H1 (cell line): Measurements from ENCODE around the gene RBMS1. TPM values are rescaled to one million over a fixed set of nuclear protein-coding genes. Genes with fewer than 3 reads are reported as not detected.

Experiments
- CTCF ChIA-PET: fragments of 300-600 bp; sonication (Branson Sonifier 250); formaldehyde crosslinking; loops from one replicate; lab custom pipeline; 2021; ENCODE audit not compliant: partially characterized antibody; lab: Charles Lee
- POLR2A ChIA-PET: fragments of 300-600 bp; sonication (Branson Sonifier 250); formaldehyde crosslinking; loops from one replicate; lab custom pipeline; 2021; ENCODE audit warnings: inconsistent platforms; ENCODE audit not compliant: partially characterized antibody; lab: Charles Lee
- DNase-seq, 2 experiments: peaks; one replicate each; pipeline versions ENCODE4 v3.0.0 to v3.0.0-alpha.2; 2010 to 2022; ENCODE audit warnings: low spot score in 2 of 2, low read depth in 1 of 2, mixed read lengths in 1 of 2
- FAIRE-seq: peaks from 2 replicates; lab custom pipeline; 2011; peaks lifted over from hg19 to GRCh38; lab: Jason Lieb, UNC
- H2AFZ ChIP-seq: 2 replicates; pipeline ENCODE4 v1.8.1; 2012; ENCODE audit warnings: low read length, inconsistent platforms
- H2AK5ac ChIP-seq: 2 replicates; pipeline ENCODE4 v1.6.1; 2013; ENCODE audit warnings: low read depth, low read length
- H2BK120ac ChIP-seq: replicated peaks from 2 replicates; pipeline ENCODE3; 2013; ENCODE audit warnings: low read depth, low read length, inconsistent platforms
- H2BK12ac ChIP-seq: 2 replicates; pipeline ENCODE4 v1.6.1; 2013; ENCODE audit warnings: low read depth, low read length
- H2BK15ac ChIP-seq: 2 replicates; pipeline ENCODE4 v1.6.1; 2013; ENCODE audit warnings: low read length
- H2BK20ac ChIP-seq: 2 replicates; pipeline ENCODE4 v1.6.1; 2013; ENCODE audit warnings: low read length
- H2BK5ac ChIP-seq: 2 replicates; pipeline ENCODE4 v1.6.1; 2013; ENCODE audit warnings: low read depth, low read length
- H3K14ac ChIP-seq: 2 replicates; pipeline ENCODE4 v1.6.1; 2013; ENCODE audit warnings: inconsistent platforms; ENCODE audit not compliant: insufficient read length
- H3K18ac ChIP-seq: 2 replicates; pipeline ENCODE4 v1.6.1; 2013; ENCODE audit warnings: low read length; ENCODE audit errors: extremely low read depth
- H3K23ac ChIP-seq: 2 replicates; pipeline ENCODE4 v1.6.1; 2013; ENCODE audit warnings: inconsistent platforms; ENCODE audit not compliant: insufficient read length
- H3K23me2 ChIP-seq: 2 replicates; pipeline ENCODE4 v1.6.1; 2013; ENCODE audit warnings: low read depth, low read length
- H3K27ac ChIP-seq: 2 replicates; pipeline ENCODE4 v1.6.1; 2011; ENCODE audit warnings: low read depth, low read length, inconsistent platforms
- H3K27me3 ChIP-seq, 4 experiments: replicated peaks in 1 of 4; 1 replicate in 1 of 4; 2 replicates in 3 of 4; pipeline versions ENCODE4 v1.6.1 to v1.8.1; 2011 to 2013; ENCODE audit warnings: low read length in 3 of 4, mild to moderate bottlenecking in 3 of 4, inconsistent platforms in 2 of 4, mixed read lengths in 2 of 4, moderate library complexity in 1 of 4; ENCODE audit not compliant: control insufficient read depth in 3 of 4, insufficient read depth in 3 of 4; ENCODE audit errors: extremely low read depth in 1 of 4
- H3K36me3 ChIP-seq, 4 experiments: 2 replicates each; pipeline versions ENCODE4 v1.6.1 to v1.8.1; 2011 to 2013; ENCODE audit warnings: mild to moderate bottlenecking in 4 of 4, low read length in 3 of 4, moderate library complexity in 2 of 4, control low read depth in 1 of 4, inconsistent platforms in 1 of 4; ENCODE audit not compliant: insufficient read depth in 4 of 4, control insufficient read depth in 2 of 4
- H3K4ac ChIP-seq: replicated peaks from 2 replicates; pipeline ENCODE3; 2013; ENCODE audit warnings: low read length, low read depth, mixed read lengths, inconsistent platforms; ENCODE audit not compliant: insufficient read length
- H3K4me1 ChIP-seq, 4 experiments: replicated peaks in 1 of 4; 1 replicate in 1 of 4; 2 replicates in 3 of 4; pipeline versions ENCODE4 v1.6.1 to v1.8.1; 2011 to 2013; ENCODE audit warnings: low read length in 3 of 4, inconsistent platforms in 2 of 4, mixed read lengths in 1 of 4; ENCODE audit not compliant: insufficient read depth in 4 of 4, control insufficient read depth in 3 of 4
- H3K4me2 ChIP-seq, 2 experiments: 2 replicates each; pipeline versions ENCODE4 v1.6.1 to v1.8.1; 2011 to 2013; ENCODE audit warnings: low read depth in 2 of 2, low read length in 2 of 2, control low read depth in 1 of 2, inconsistent platforms in 1 of 2, mild to moderate bottlenecking in 1 of 2; ENCODE audit not compliant: insufficient read depth in 1 of 2
- H3K4me3 ChIP-seq, 4 experiments: fragments of 200-600, 300-600 bp in 1 of 4; sonication (generic), shearing (Covaris generic), sonication (Bioruptor Twin) in 1 of 4; 2 replicates each; pipeline versions ENCODE4 v1.5.1 to v1.8.1; 2011 to 2016; ENCODE audit warnings: low read length in 4 of 4, low read depth in 3 of 4, control low read depth in 2 of 4, inconsistent platforms in 2 of 4, mild to moderate bottlenecking in 2 of 4, mixed read lengths in 1 of 4, moderate library complexity in 1 of 4; ENCODE audit not compliant: insufficient read depth in 2 of 4; ENCODE audit errors: extremely low read depth in 1 of 4
- H3K56ac ChIP-seq: replicated peaks from 2 replicates; pipeline ENCODE3; 2013; ENCODE audit warnings: low read depth, mild to moderate bottlenecking, mixed read lengths, low read length, inconsistent platforms; ENCODE audit not compliant: insufficient read length
- H3K79me1 ChIP-seq: 2 replicates; pipeline ENCODE4 v1.6.1; 2013; ENCODE audit warnings: low read depth, low read length, control low read depth
- H3K79me2 ChIP-seq, 2 experiments: 2 replicates each; pipeline versions ENCODE4 v1.6.1 to v1.8.1; 2012 to 2013; ENCODE audit warnings: low read length in 2 of 2, mild to moderate bottlenecking in 2 of 2, inconsistent platforms in 1 of 2; ENCODE audit not compliant: insufficient read depth in 2 of 2, control insufficient read depth in 1 of 2
- H3K9ac ChIP-seq, 4 experiments: replicated peaks in 1 of 4; 1 replicate in 1 of 4; 2 replicates in 3 of 4; pipeline versions ENCODE4 v1.6.1 to v1.8.1; 2011 to 2013; ENCODE audit warnings: low read depth in 3 of 4, low read length in 3 of 4, control low read depth in 2 of 4, mild to moderate bottlenecking in 2 of 4, moderate library complexity in 2 of 4, inconsistent platforms in 1 of 4; ENCODE audit errors: extremely low read depth in 1 of 4
- H3K9me3 ChIP-seq, 2 experiments: 2 replicates each; pipeline versions ENCODE4 v1.6.1 to v1.8.1; 2012 to 2013; ENCODE audit warnings: mild to moderate bottlenecking in 2 of 2, moderate library complexity in 2 of 2, control low read depth in 1 of 2, inconsistent platforms in 1 of 2, low read depth in 1 of 2, low read length in 1 of 2, mixed read lengths in 1 of 2; ENCODE audit not compliant: insufficient read depth in 2 of 2
- H4K20me1 ChIP-seq, 2 experiments: replicated peaks in 1 of 2; 2 replicates each; pipeline versions ENCODE3 to v1.8.1; 2011 to 2013; ENCODE audit warnings: inconsistent platforms in 2 of 2, low read length in 2 of 2, mild to moderate bottlenecking in 1 of 2; ENCODE audit not compliant: insufficient read depth in 2 of 2, control insufficient read depth in 1 of 2
- H4K5ac ChIP-seq: 2 replicates; pipeline ENCODE4 v1.6.1; 2013; ENCODE audit warnings: low read length, low read depth, mixed read lengths, inconsistent platforms; ENCODE audit not compliant: insufficient read length
- H4K8ac ChIP-seq: 2 replicates; pipeline ENCODE4 v1.8.0; 2013; ENCODE audit warnings: mild to moderate bottlenecking, moderate library complexity, low read length, inconsistent platforms; ENCODE audit not compliant: insufficient read depth; ENCODE audit errors: extremely low read depth
- H4K91ac ChIP-seq: replicated peaks from 2 replicates; pipeline ENCODE3; 2013; ENCODE audit warnings: low read length, mixed read lengths, inconsistent platforms; ENCODE audit not compliant: insufficient read length
- ATF3 ChIP-seq: IDR thresholded peaks from 2 replicates; pipeline ENCODE4 v1.6.1; 2011; ENCODE audit warnings: low read depth, mild to moderate bottlenecking, low read length; ENCODE audit not compliant: insufficient read depth
- CHD2 ChIP-seq: IDR thresholded peaks from 2 replicates; pipeline ENCODE4 v1.6.1; 2012; ENCODE audit warnings: low read length, improper control_type of control experiment
- EGR1 ChIP-seq: IDR thresholded peaks from 2 replicates; pipeline ENCODE4 v1.6.1; 2011; ENCODE audit warnings: low read depth, low read length, borderline replicate concordance
- GABPA ChIP-seq: IDR thresholded peaks from 2 replicates; pipeline ENCODE4 v1.6.1; 2011; ENCODE audit warnings: mild to moderate bottlenecking, low read length, moderate library complexity, borderline replicate concordance; ENCODE audit not compliant: insufficient read depth
- HDAC6 ChIP-seq: IDR thresholded peaks from one replicate; pipeline ENCODE4 v1.7.1; 2012; ENCODE audit warnings: low read depth, mild to moderate bottlenecking, inconsistent platforms, low read length, moderate library complexity
- POU5F1 ChIP-seq: IDR thresholded peaks from 2 replicates; pipeline ENCODE4 v1.6.1; 2011; ENCODE audit warnings: low read depth, mild to moderate bottlenecking, low read length, moderate library complexity
- RNF2 ChIP-seq: fragments of 200-900, 300-1000 bp; sonication (generic); IDR thresholded peaks from 2 replicates; pipeline ENCODE4 v1.7.1; 2016; ENCODE audit warnings: borderline replicate concordance, low read depth, mild to moderate bottlenecking, antibody characterized with exemption, low read length; ENCODE audit not compliant: poor library complexity, severe bottlenecking; ENCODE audit errors: missing control alignments
- SIX5 ChIP-seq: IDR thresholded peaks from 2 replicates; pipeline ENCODE4 v1.6.1; 2011; ENCODE audit warnings: mild to moderate bottlenecking, low read depth, low read length
- SP4 ChIP-seq: IDR thresholded peaks from 2 replicates; pipeline ENCODE4 v1.6.1; 2012; ENCODE audit warnings: low read length, inconsistent platforms
- TEAD4 ChIP-seq: IDR thresholded peaks from 2 replicates; pipeline ENCODE4 v1.6.1; 2012; ENCODE audit warnings: low read depth, low read length, inconsistent platforms, mixed read lengths
- WGBS, 2 experiments: shearing (Covaris generic) in 1 of 2; methylation state at CpG; one replicate each; pipeline versions ENCODE4 v1.1.6 to v1.1.7; 2013 to 2015; ENCODE audit warnings: low lambda C conversion rate in 2 of 2, mixed read lengths in 2 of 2, inconsistent platforms in 1 of 2, low coverage in 1 of 2, missing lambda C conversion rate in 1 of 2; ENCODE audit not compliant: insufficient replicate concordance in 2 of 2, insufficient coverage in 1 of 2, insufficient read length in 1 of 2; ENCODE audit errors: extremely low coverage in 1 of 2, missing lambda C conversion rate in 1 of 2; 5-methylcytosine and 5-hydroxymethylcytosine counted together
- polyA plus RNA-seq, 7 experiments: library from polyadenylated mRNA; depleted of rRNA in 3 of 7; stranded (reverse) in 5 of 7; unstranded in 2 of 7; fragments of >200 nt in 5 of 7; fragments of 200-250 nt in 2 of 7; gene quantifications; 1 replicate in 5 of 7; 2 replicates in 1 of 7; 4 replicates in 1 of 7; pipeline versions ENCODE4 v1.2.1 to v1.2.3, GENCODE V29; 2011 to 2013; ENCODE audit warnings: missing spikeins in 2 of 7, mixed read lengths in 2 of 7
- total RNA-seq: library from RNA; stranded (reverse); fragmentation: NEBNext Ultra II Directional; extraction: Animal tissue kit (Norgen Biotek cat#: 25700); gene quantifications from 2 replicates; pipeline ENCODE4 v1.2.1, GENCODE V29; 2021

Gene RBMS1
- total and polyA plus RNA-seq, 2 of the 8 experiments (the other 6 are each of a cell fraction or from before 2014, with no cell fraction given) = 53.7 to 60.0 TPM

GRCh38 chr2:160353813-160354212 is 139.8 kb downstream of the RBMS1 start:
- 79% methylated on average over 5 of the region's 5 CpGs; no CpG with 5 or more reads in 1 of the 2 experiments for WGBS, 2 experiments
- H4K20me1 ChIP-seq = no peaks in the 10 kb centered on the region
- FAIRE-seq = no peak

More at GRCh38 chr2:160353813-160354212, 139.8 kb downstream of the RBMS1 start:
- H3K27ac ChIP-seq = no peak overlapping the region
- no peaks in the 10 kb centered on the region for H3K9me3 ChIP-seq
- H2BK5ac ChIP-seq = no peak overlapping the region
- H4K8ac ChIP-seq = no peak overlapping the region
- no peak overlapping the region for H4K91ac ChIP-seq
- no peak overlapping the region for H3K4ac ChIP-seq
- CTCF ChIA-PET = interaction anchor here (0.7 to 2.4 kb wide), 12 partner anchors 9 to 565 kb away, joined by 3 to 15 read pairs (median 6); no protein-coding TSS in a partner anchor
- H2BK20ac ChIP-seq = no peak overlapping the region
- H2AFZ ChIP-seq = no peak overlapping the region
- peaks cover 0 to 4% (median 0%) of the 10 kb centered on the region in 4 experiments; a peak in 1 of 8 replicates for H3K36me3 ChIP-seq
- POLR2A ChIA-PET = interaction anchor here (1.1 to 1.3 kb wide), 2 partner anchors 9 to 41 kb away, joined by 3 to 5 read pairs; no protein-coding TSS in a partner anchor
- H2BK12ac ChIP-seq = no peak overlapping the region
- no peak overlapping the region for H3K56ac ChIP-seq
- H3K79me1 ChIP-seq = peaks cover 2% of the 10 kb centered on the region; the same call in 1 of the 2 replicates
- H2BK15ac ChIP-seq = no peak overlapping the region
- H3K27me3 ChIP-seq = no peaks in the 10 kb centered on the region
- no peak overlapping the region for H3K18ac ChIP-seq
- TF ChIP-seq SIX5 (no peak), TEAD4 (no peak), POU5F1 (no peak), EGR1 (no peak), GABPA (no peak), CHD2 (no peak), RNF2 (no peak), ATF3 (no peak), SP4 (no peak), HDAC6 (no peak)
- H3K4me2 ChIP-seq = no peak overlapping the region
- H3K4me1 ChIP-seq = no peaks in the 10 kb centered on the region; a peak in 1 of 7 replicates
- H3K23me2 ChIP-seq = no peaks in the 10 kb centered on the region
- H3K14ac ChIP-seq = no peak overlapping the region
- H4K5ac ChIP-seq = no peak overlapping the region
- no peak overlapping the region for H3K23ac ChIP-seq
- no peak overlapping the region for H2AK5ac ChIP-seq
- H3K79me2 ChIP-seq = peaks cover 0 to 38% of the 10 kb centered on the region in 2 experiments; a peak in 3 of 4 replicates
- DNase-seq = no peak
- no peak overlapping the region for H2BK120ac ChIP-seq
- no peak overlapping the region for H3K9ac ChIP-seq
- H3K4me3 ChIP-seq = no peak overlapping the region
